Vagina (tissue), 2 donors: ENCODE measurements around the gene INAFM2.
A peak's percentile ranks its signal among the peaks of the same experiment; 100 is the strongest.

Source experiments
- CTCF ChIP-seq, 3 experiments: fragments of 450-650 bp in 2 of 3; fragments of 200-600 bp in 1 of 3; sonication (generic) in 1 of 3; IDR thresholded peaks; one replicate each; pipeline ENCODE4 v1.5.1; 2017 to 2019; ENCODE audit warnings: antibody characterized with exemption in 3 of 3, mild to moderate bottlenecking in 2 of 3, moderate library complexity in 2 of 3
- POLR2A ChIP-seq, 2 donors: fragments of 450-650 bp; IDR thresholded peaks; one replicate each; pipeline ENCODE4 v1.6.1; 2017; ENCODE audit warnings: antibody characterized with exemption in 2 of 2, mild to moderate bottlenecking in 2 of 2, moderate library complexity in 2 of 2
- POLR2AphosphoS5 ChIP-seq, 2 donors: sonication (generic); formaldehyde crosslinking; IDR thresholded peaks; one replicate each; pipeline ENCODE4 v1.9.0; 2017; ENCODE audit warnings: antibody characterized with exemption in 2 of 2, mild to moderate bottlenecking in 2 of 2, low read depth in 1 of 2; ENCODE audit not compliant: insufficient read depth in 1 of 2

- peak in 1 of 3 experiments; percentile 13 for TF ChIP-seq CTCF (IDR thresholded peaks at IDR 0.05)
- no peak for TF ChIP-seq POLR2AphosphoS5 (IDR thresholded peaks at IDR 0.05; ENCODE audit: insufficient read depth in 1 of 2, low read depth in 1 of 2)
- no peak for TF ChIP-seq POLR2A (IDR thresholded peaks at IDR 0.05)
Measured at GRCh38 chr15:40282147-40282868, 41.2 kb upstream of the INAFM2 start.
